GM13976 (cell line): ENCODE results near the gene LYSET.
"Not testable (repeated sequence)": the region's sequence is repeated elsewhere in the genome, so short reads cannot be mapped to it uniquely, and the experiment has no call there.

Source experiments
- DNase-seq: peaks from one replicate; pipeline ENCODE4 v3.0.0; 2012; ENCODE audit warnings: low spot score
- CTCF ChIP-seq: IDR thresholded peaks from 2 replicates; pipeline ENCODE4 v1.5.1; 2012; ENCODE audit warnings: borderline replicate concordance, mild to moderate bottlenecking; ENCODE audit not compliant: insufficient read depth; ENCODE audit errors: extremely low read depth, missing control alignments, control extremely low read depth
- in situ Hi-C: fragments of 300-500 bp; cut with MboI; formaldehyde crosslinking; loops from one replicate; pipeline ENCODE4 v1.12.0; 2022; ENCODE audit warnings: low sequenced_read_pairs, mixed read lengths, inconsistent platforms; ENCODE audit not compliant: unreplicated experiment

The LYSET gene

GRCh38 chr14:93184391-93185348, at the start of gene LYSET, which contains the start of gene MOAP1:
LYSET (plus strand) TSS chr14:93185317; CDS start chr14:93185406, 89 bp downstream.
MOAP1 (minus strand) TSS chr14:93184897; CDS start chr14:93184242, 655 bp downstream.
- DNase-seq = peak; percentile 95

GRCh38 chr14:93135399-93135798, 49.7 kb upstream of the LYSET start:
- no peak for DNase-seq
- no peak for TF ChIP-seq CTCF
- in situ Hi-C loops = no loop called here

More at GRCh38 chr14:93184391-93185348, at the start of gene LYSET, which contains the start of gene MOAP1:
- in situ Hi-C loops = no loop called here
- no peak for TF ChIP-seq CTCF

- no peak for TF ChIP-seq CTCF
These were observed 49.1 kb upstream of the LYSET start for GRCh38 chr14:93136009-93136408.

GRCh38 chr14:93136508-93136907, 48.6 kb upstream of the LYSET start:
- DNase-seq, in situ Hi-C loops: not testable (repeated sequence)

More at GRCh38 chr14:93136009-93136408, 49.1 kb upstream of the LYSET start:
- DNase-seq = no peak
- in situ Hi-C loops = no loop called here

GRCh38 chr14:93137864-93138263, 47.3 kb upstream of the LYSET start:
- no peak for DNase-seq
- in situ Hi-C loops = no loop called here
- TF ChIP-seq CTCF = no peak

- no peak for DNase-seq
- in situ Hi-C loops = loop anchor here (5.0 kb wide), 1 partner anchor 196 kb away; no protein-coding TSS in a partner anchor
- TF ChIP-seq CTCF = no peak
These were observed 42.1 kb upstream of the LYSET start for GRCh38 chr14:93142854-93143652.
